NCI-H2227 (cell line): ENCODE measurements around the gene GNAQ.

Experiments
- DNase-seq: peaks from one replicate; lab custom pipeline; 2025; ENCODE audit not compliant: unreplicated experiment; lab: John Stamatoyannopoulos, UW

The GNAQ gene

GRCh38 chr9:78004478-78005229 lies 27.0 kb downstream of the GNAQ start:
- DNase-seq: no peak

- DNase-seq: no peak
Observed at GRCh38 chr9:78003730-78004129, 27.9 kb downstream of the GNAQ start.

GRCh38 chr9:78001946-78002731 lies 29.5 kb downstream of the GNAQ start:
- no peak for DNase-seq

GRCh38 chr9:78000221-78000620 lies 31.4 kb downstream of the GNAQ start:
- DNase-seq: no peak

- DNase-seq: no peak
Observed at GRCh38 chr9:77999231-77999631, 32.4 kb downstream of the GNAQ start.

- peak; percentile 60 for DNase-seq
Observed at GRCh38 chr9:77997611-77998284, 33.9 kb downstream of the GNAQ start.

GRCh38 chr9:77996696-77997095 lies 34.9 kb downstream of the GNAQ start:
- DNase-seq: no peak

- no peak for DNase-seq
Observed at GRCh38 chr9:77991191-77991590, 40.4 kb downstream of the GNAQ start.

- DNase-seq: no peak
Observed at GRCh38 chr9:77989909-77990308, 41.7 kb downstream of the GNAQ start.

- no peak for DNase-seq
Observed at GRCh38 chr9:77989458-77989857, 42.2 kb downstream of the GNAQ start.

GRCh38 chr9:77988630-77989029 lies 43.0 kb downstream of the GNAQ start:
- DNase-seq: no peak

- no peak for DNase-seq
Observed at GRCh38 chr9:77987880-77988525, 43.6 kb downstream of the GNAQ start.

- no peak for DNase-seq
Observed at GRCh38 chr9:77987081-77987656, 44.4 kb downstream of the GNAQ start.

- DNase-seq: no peak
Observed at GRCh38 chr9:77985996-77986395, 45.6 kb downstream of the GNAQ start.

GRCh38 chr9:77983320-77983662 lies 48.3 kb downstream of the GNAQ start:
- DNase-seq: no peak

- no peak for DNase-seq
Observed at GRCh38 chr9:77982581-77983319, 48.9 kb downstream of the GNAQ start.

GRCh38 chr9:77981907-77982306 lies 49.7 kb downstream of the GNAQ start:
- no peak for DNase-seq

- DNase-seq: no peak
Observed at GRCh38 chr9:77981332-77981731, 50.3 kb downstream of the GNAQ start.

GRCh38 chr9:77980622-77981021 lies 51.0 kb downstream of the GNAQ start:
- no peak for DNase-seq

GRCh38 chr9:77978086-77978781 lies 53.4 kb downstream of the GNAQ start:
- no peak for DNase-seq
